C4-2B (cell line): ENCODE measurements around the gene STARD4.

Source experiments
- CTCF ChIP-seq: fragments of 450-650 bp; conservative IDR thresholded peaks from 2 replicates; pipeline ENCODE4 v1.5.1; 2017; ENCODE audit warnings: mild to moderate bottlenecking
- ZFX ChIP-seq: fragments of 450-650 bp; IDR thresholded peaks from 2 replicates; pipeline ENCODE4 v1.6.1; 2017

DNA sequence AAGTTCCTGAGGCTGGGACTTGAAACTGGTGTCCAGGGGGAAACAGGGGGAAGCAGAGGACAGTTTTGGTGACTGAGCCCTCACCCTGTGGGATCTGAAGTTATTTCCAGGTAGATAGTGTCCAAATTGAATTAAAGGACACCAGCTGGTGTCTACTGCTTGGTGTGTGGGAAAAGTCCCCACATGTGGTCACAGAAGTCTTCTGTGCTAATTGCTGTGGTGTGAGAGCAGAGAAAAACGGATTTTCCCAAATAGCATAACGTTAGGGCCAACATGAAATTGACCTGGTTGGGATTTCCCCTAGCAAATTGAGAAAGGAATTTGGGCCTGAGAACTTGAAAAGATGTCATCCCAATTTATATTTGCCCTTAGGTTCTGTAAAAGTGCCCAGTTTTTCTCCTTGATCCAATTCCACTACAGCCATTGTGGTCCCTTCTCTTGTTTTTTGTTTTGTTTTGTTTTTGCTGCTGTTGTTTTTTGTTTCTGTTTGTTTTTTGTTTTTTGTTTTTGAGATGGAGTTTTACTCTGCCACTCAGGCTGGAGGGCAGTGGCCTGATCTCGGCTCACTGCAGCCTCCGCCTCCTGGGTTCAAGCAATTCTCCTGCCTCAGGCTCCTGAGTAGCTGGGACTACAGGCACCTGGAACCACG is 5.6 kb upstream of the STARD4 start:
- TF ChIP-seq CTCF (no peak), ZFX (no peak)
